Measurements from ENCODE around the gene AP3D1.

DNA sequence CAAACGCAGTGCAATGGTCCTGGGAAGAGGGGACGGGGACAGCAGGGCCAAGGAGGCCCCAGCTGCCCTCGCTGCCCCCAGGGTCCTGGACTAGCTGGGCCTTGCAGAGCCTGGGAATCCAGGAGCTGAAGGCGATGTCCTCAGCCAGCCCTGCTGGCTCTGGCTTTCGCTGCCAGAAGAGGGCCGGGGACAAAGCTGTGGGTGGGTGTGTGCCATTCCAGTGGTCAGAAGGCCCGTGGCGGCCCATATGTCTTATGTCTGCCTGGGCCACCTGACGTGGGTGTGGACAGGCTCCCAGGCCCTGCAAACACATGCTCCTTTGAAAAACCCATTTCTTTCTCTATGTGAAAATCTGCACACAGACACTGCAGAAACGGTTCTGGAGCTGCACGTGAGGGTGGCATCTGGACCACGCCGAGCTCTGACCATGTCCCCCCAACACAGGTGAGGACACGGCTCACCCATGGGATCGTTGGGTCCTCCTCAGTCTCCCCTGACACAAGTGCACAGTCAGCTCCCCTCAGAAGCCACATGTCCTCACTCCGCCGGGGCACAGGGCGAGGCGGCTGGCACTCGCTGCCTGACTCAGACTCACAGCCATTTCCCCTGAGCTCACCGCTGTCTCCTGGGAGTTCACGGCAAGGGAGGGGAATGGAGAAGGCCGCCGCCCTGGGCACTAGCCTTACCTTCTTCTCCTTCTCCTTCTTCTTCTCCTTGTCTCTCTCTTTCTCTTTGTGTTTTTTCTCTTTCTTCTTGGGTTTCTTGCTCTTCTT is 37.7 kb downstream of the AP3D1 start:
- TF ChIP-seq, protein P1, sequence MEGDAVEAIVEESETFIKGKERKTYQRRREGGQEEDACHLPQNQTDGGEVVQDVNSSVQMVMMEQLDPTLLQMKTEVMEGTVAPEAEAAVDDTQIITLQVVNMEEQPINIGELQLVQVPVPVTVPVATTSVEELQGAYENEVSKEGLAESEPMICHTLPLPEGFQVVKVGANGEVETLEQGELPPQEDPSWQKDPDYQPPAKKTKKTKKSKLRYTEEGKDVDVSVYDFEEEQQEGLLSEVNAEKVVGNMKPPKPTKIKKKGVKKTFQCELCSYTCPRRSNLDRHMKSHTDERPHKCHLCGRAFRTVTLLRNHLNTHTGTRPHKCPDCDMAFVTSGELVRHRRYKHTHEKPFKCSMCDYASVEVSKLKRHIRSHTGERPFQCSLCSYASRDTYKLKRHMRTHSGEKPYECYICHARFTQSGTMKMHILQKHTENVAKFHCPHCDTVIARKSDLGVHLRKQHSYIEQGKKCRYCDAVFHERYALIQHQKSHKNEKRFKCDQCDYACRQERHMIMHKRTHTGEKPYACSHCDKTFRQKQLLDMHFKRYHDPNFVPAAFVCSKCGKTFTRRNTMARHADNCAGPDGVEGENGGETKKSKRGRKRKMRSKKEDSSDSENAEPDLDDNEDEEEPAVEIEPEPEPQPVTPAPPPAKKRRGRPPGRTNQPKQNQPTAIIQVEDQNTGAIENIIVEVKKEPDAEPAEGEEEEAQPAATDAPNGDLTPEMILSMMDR (IDR thresholded peaks at IDR 0.05) = no peak
- TF ChIP-seq EZH2phosphoT487 (IDR thresholded peaks at IDR 0.05) (no peak), EZH2 (IDR thresholded peaks at IDR 0.05) (no peak)

Measured in neural progenitor cell (in vitro differentiated cells).